Kidney epithelial cell (primary cell): ENCODE measurements around the gene TRERF1. TPM values are rescaled to one million over a fixed set of nuclear protein-coding genes. Genes with fewer than 3 reads are reported as not detected.

Experiments
- DNase-seq: peaks from one replicate; pipeline ENCODE4 v3.0.0-alpha.2; 2010; ENCODE audit warnings: low read depth
- H3K27me3 ChIP-seq: 2 replicates; pipeline ENCODE4 v1.6.0; 2011; ENCODE audit warnings: low read length; ENCODE audit not compliant: control insufficient read depth, insufficient read depth
- H3K36me3 ChIP-seq: 2 replicates; pipeline ENCODE4 v1.5.1; 2011; ENCODE audit warnings: low read length; ENCODE audit not compliant: control insufficient read depth, insufficient read depth
- H3K4me3 ChIP-seq: 2 replicates; pipeline ENCODE4 v1.5.1; 2011; ENCODE audit warnings: low read depth, mild to moderate bottlenecking, control low read depth, low read length
- total RNA-seq: library from RNA; depleted of rRNA; stranded (reverse); fragments of >200 nt; gene quantifications from 2 replicates; pipeline ENCODE4 v1.2.3, GENCODE V29; 2015
- TF ChIP-seq, protein P1 (sequence below): IDR thresholded peaks from 2 replicates; pipeline ENCODE4 v1.5.1; 2011; ENCODE audit warnings: mild to moderate bottlenecking, moderate library complexity, low read length, control low read depth, inconsistent platforms; ENCODE audit not compliant: insufficient read depth, poor library complexity, severe bottlenecking

TRERF1 gene
- total RNA-seq, 1 donor from 2014 or later = 1.4 TPM

DNA sequence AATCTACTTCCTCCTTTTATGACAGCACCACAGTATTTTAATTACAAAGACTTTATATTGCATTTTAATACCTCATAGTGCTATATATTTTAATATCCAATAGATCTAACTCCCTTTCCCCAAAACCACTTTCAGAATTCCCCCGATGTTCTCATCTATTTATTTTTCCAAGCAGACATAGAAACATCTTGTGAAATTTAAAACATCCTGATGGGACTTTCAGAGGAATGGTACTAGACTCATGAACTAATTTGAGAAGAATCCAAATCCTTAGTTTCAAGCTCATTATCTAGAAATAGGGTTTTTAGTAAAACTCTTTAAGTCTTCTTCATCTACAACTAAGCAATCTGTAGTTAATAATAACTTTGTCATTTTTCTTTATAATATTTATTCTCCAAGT lies 97.0 kb downstream of the TRERF1 start:
- TF ChIP-seq, protein P1, sequence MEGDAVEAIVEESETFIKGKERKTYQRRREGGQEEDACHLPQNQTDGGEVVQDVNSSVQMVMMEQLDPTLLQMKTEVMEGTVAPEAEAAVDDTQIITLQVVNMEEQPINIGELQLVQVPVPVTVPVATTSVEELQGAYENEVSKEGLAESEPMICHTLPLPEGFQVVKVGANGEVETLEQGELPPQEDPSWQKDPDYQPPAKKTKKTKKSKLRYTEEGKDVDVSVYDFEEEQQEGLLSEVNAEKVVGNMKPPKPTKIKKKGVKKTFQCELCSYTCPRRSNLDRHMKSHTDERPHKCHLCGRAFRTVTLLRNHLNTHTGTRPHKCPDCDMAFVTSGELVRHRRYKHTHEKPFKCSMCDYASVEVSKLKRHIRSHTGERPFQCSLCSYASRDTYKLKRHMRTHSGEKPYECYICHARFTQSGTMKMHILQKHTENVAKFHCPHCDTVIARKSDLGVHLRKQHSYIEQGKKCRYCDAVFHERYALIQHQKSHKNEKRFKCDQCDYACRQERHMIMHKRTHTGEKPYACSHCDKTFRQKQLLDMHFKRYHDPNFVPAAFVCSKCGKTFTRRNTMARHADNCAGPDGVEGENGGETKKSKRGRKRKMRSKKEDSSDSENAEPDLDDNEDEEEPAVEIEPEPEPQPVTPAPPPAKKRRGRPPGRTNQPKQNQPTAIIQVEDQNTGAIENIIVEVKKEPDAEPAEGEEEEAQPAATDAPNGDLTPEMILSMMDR = no peak
- Histone ChIP-seq H3K4me3 (no peak overlapping the region), H3K36me3 (no peaks in the 10 kb centered on the region), H3K27me3 (no peaks in the 10 kb centered on the region)
- DNase-seq = no peak

DNA sequence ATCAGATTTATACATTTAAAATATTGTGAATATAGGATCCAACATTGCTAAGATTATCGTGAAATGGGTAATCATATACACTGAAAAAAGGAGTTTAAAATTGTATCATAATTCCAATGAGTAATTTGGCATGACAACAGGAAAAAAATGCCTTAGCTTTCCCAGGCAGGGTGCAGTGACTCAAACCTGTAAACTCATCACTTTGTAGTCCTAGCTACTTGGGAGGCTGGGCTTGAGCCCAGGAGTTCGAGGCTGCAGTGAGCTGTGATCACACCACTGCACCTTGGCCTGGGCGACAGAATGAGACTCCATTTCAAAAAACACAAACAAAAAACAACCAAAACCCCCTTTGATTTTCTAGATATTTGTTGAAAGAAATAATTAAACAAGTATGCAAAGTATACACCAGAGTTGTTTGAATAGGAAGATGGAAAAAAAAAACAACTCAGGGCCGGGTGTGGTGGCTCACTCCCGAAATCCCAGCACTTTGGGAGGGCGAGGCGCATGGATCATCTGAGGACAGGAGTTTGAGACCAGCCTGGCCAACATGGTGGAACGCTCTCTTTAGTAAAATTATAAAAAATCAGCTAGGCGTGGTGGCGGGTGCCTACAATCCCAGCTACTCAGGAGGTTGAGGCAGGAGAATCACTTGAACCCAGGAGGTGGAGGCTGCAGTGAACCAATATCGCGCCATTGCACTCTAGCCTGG lies 98.7 kb downstream of the TRERF1 start:
- H3K4me3 ChIP-seq = no peak overlapping the region
- no peaks in the 10 kb centered on the region for H3K27me3 ChIP-seq
- H3K36me3 ChIP-seq = no peaks in the 10 kb centered on the region
- TF ChIP-seq, protein P1 = no peak
- DNase-seq = no peak

DNA sequence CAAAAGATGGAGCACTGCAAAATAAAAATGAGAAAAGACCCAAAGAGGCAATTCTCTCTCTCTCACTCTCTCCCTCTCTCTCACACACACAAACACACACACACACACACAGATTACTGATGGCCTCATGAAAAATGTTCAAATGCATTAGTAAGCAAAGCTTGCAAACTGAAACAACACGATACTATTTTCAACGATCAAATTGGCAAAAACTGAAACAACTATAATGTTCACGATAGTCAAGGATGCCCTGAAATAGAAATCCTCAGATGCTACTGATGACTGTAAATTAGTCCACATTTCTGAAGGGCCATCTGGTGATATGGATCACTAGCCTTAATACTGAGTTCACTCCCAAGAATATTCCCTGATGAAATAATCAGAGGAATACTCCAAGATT lies 100.8 kb downstream of the TRERF1 start:
- DNase-seq = no peak
- TF ChIP-seq, protein P1 = no peak
- Histone ChIP-seq H3K27me3 (no peaks in the 10 kb centered on the region), H3K36me3 (no peaks in the 10 kb centered on the region), H3K4me3 (no peak overlapping the region)

DNA sequence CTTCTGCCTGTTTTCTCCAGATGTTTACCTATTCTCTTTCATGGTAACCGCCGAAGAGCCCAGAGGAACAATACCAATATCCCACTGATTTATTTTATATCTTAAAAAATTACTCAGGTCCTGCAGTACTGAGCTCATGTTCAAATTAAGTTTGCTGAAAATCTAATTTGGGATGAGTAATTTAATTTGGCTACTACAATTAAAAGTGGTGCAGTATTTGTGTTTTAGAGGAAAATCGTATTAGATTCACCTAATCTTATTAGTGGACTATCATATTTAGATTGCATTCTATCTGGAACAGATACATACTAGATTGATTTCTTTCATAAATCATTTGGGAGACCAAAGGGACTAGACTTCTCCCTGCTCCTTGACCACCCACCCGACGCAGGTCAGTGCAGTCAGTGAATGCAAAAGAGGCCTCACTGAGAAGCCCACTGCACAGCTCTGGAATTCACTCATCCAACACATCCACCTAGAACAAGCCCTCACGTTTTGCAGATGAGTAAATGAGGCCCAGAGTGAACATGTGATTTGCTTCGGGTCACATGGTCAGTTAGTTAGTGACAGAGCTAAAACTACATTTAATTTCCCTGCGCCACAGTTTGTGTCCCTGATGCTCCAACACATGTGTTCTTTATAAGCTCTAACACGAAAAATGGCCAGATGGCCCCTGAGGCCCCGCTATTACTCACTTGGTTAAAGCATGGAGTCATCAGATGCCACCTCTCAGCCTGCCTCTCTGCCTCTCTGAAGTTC lies 101.8 kb downstream of the TRERF1 start:
- TF ChIP-seq, protein P1 = no peak
- DNase-seq = no peak
- no peak overlapping the region for H3K4me3 ChIP-seq
- H3K36me3 ChIP-seq = no peaks in the 10 kb centered on the region
- no peaks in the 10 kb centered on the region for H3K27me3 ChIP-seq

DNA sequence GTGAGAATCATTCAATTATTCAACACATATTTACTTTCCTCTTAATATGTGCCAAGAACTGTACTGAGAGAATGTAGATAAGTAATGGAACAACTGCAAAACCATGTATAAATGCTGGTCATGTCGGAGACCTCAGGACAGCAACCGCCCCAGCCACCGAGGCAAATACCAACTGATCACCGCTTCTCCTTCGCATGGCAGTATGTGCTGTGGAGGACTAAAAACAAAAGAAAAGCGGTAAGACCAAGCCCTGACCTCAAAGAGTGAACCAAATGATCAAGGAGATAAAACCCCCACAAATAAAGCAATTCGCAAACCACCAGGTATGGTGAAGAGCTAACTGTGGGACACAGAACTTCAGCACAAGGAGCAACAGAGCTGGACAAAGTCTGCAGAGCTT lies 104.3 kb downstream of the TRERF1 start:
- no peak overlapping the region for H3K4me3 ChIP-seq
- H3K36me3 ChIP-seq = no peaks in the 10 kb centered on the region
- no peaks in the 10 kb centered on the region for H3K27me3 ChIP-seq
- no peak for DNase-seq
- TF ChIP-seq, protein P1 = no peak
